Gastrocnemius medialis (tissue), 4 donors: Measurements from ENCODE around the gene FNIP2. TPM values are rescaled to one million over a fixed set of nuclear protein-coding genes. Genes with fewer than 3 reads are reported as not detected.

Experiments
- ATAC-seq, 2 donors: fragments of 150-250 bp; one replicate each; pipeline ENCODE4 v1.9.1; 2016
- DNase-seq, 2 donors: peaks; one replicate each; pipeline ENCODE4 v3.0.0-alpha.2; 2019
- H3K27ac ChIP-seq, 4 donors: fragments of 200-600 bp; sonication (generic); 1 replicate in 1 of 4; 2 replicates in 3 of 4; pipeline ENCODE4 v1.5.1; 2016 to 2018; ENCODE audit warnings: mild to moderate bottlenecking in 2 of 4, moderate library complexity in 1 of 4
- H3K27me3 ChIP-seq, 3 donors: fragments of 200-600 bp; sonication (generic) in 2 of 3; 1 replicate in 1 of 3; 2 replicates in 2 of 3; pipeline versions ENCODE4 v1.5.1 to v1.6.0; 2016 to 2019; ENCODE audit warnings: mild to moderate bottlenecking in 1 of 3, moderate library complexity in 1 of 3
- H3K36me3 ChIP-seq, 2 donors: fragments of 200-600 bp; sonication (generic) in 1 of 2; one replicate each; pipeline ENCODE4 v1.5.1; 2017 to 2018
- H3K4me1 ChIP-seq, 2 donors: fragments of 200-600 bp; sonication (generic) in 1 of 2; one replicate each; pipeline ENCODE4 v1.5.1; 2016 to 2017; ENCODE audit warnings: mild to moderate bottlenecking in 2 of 2
- H3K4me3 ChIP-seq, 4 donors: fragments of 200-600 bp; sonication (generic) in 3 of 4; 1 replicate in 1 of 4; 2 replicates in 3 of 4; pipeline ENCODE4 v1.5.1; 2016 to 2019; ENCODE audit warnings: mild to moderate bottlenecking in 2 of 4
- H3K9me3 ChIP-seq, 3 donors: fragments of 200-600 bp; sonication (generic) in 2 of 3; 1 replicate in 1 of 3; 2 replicates in 2 of 3; pipeline ENCODE4 v1.5.1; 2016 to 2019
- CTCF ChIP-seq, 5 experiments: fragments of 450-650 bp in 3 of 5; fragments of 200-600 bp in 2 of 5; sonication (generic) in 2 of 5; IDR thresholded peaks in 4 of 5; conservative IDR thresholded peaks in 1 of 5; 1 replicate in 4 of 5; 2 replicates in 1 of 5; pipeline ENCODE4 v1.5.1; 2016 to 2019; ENCODE audit warnings: antibody characterized with exemption in 5 of 5, mild to moderate bottlenecking in 3 of 5, moderate library complexity in 3 of 5
- POLR2A ChIP-seq, 2 donors: fragments of 450-650 bp; IDR thresholded peaks; one replicate each; pipeline ENCODE4 v1.6.1; 2017; ENCODE audit warnings: antibody characterized with exemption in 2 of 2, mild to moderate bottlenecking in 2 of 2, moderate library complexity in 2 of 2
- in situ Hi-C, 4 donors: fragments of 200-750 bp; cut with MboI; loops; one replicate each; pipeline versions ENCODE4 v1.15.0 to v1.8.0; 2017; ENCODE audit warnings: low sequenced_read_pairs in 4 of 4
- intact Hi-C: fragments of 100-400 bp; cut with DNase I; formaldehyde crosslinking; loops from one replicate; pipeline ENCODE4 v1.15.1; 2023; ENCODE audit warnings: low total_unique reads
- total RNA-seq, 4 donors: library from RNA; depleted of rRNA; stranded (reverse); fragments of >200 nt; gene quantifications; one replicate each; pipeline versions ENCODE4 v1.1.0 to v1.2.3, GENCODE V29; 2016

FNIP2 gene
- total RNA-seq, 4 donors from 2014 or later = 9.9 to 32.8 (median 22.2) TPM

- Histone ChIP-seq H3K4me1 (no peaks in the 10 kb centered on the region), H3K27ac (no peak overlapping the region), H3K36me3 (peaks cover 0 to 30% of the 10 kb centered on the region in 2 donors), H3K27me3 (no peaks in the 10 kb centered on the region), H3K9me3 (no peaks in the 10 kb centered on the region), H3K4me3 (no peak overlapping the region)
- ATAC-seq (no peak), DNase-seq (no peak)
- TF ChIP-seq CTCF (IDR thresholded peaks at IDR 0.05 in 4 of 5, conservative IDR thresholded peaks at IDR 0.05 in 1 of 5) (no peak), POLR2A (IDR thresholded peaks at IDR 0.05) (no peak)
- intact Hi-C loops (no loop called here), in situ Hi-C loops (no loop called here)
These were observed 115.5 kb downstream of the FNIP2 start for GRCh38 chr4:158884280-158884679.

DNA sequence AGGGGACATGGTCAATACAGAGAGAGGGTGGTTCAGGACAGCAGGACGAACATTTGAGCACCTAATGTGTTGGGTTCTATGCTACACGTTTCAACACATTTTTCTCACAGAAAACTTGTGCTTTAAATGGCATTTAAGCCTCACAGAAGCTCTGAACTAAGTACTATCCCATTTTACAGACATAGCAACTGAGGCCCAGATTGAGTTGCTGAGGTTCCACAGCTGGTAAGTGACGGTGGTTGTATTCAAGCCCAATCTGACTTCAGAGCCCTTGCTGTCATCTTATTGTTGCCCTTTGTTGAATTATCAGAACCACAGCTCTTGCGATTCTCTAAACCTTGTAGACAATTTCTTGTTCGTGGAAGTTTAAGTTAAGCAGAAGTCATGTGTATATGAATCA, 116.7 kb downstream of the FNIP2 start:
- Histone ChIP-seq H3K27me3 (no peaks in the 10 kb centered on the region), H3K4me3 (no peak overlapping the region), H3K4me1 (peaks cover 0 to 3% of the 10 kb centered on the region in 2 donors), H3K9me3 (no peaks in the 10 kb centered on the region), H3K36me3 (peaks cover 0 to 33% of the 10 kb centered on the region in 2 donors), H3K27ac (no peak overlapping the region)
- in situ Hi-C loops = no loop called here
- intact Hi-C loops = no loop called here
- no peak for ATAC-seq
- no peak for TF ChIP-seq CTCF (IDR thresholded peaks at IDR 0.05 in 4 of 5, conservative IDR thresholded peaks at IDR 0.05 in 1 of 5)
- TF ChIP-seq POLR2A (IDR thresholded peaks at IDR 0.05) = no peak
- no peak for DNase-seq

DNA sequence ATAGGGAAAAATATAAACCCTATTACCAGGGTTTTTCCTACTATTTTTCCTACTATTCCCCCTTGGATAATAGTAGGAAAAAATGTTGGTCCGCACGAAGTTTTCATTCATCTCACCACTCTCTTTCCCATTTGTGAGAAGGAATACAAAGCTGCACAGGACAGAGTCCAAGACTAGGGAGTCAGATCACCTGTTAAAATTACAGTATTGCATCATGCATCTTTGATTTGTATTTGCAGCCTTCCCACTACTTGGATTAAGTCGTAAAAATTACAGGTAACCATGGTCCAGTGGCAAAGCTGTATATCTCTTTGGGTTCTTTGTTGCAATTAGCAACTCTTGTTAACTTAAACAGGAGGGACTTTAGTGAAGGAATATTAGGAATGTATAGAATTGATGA, 121.5 kb downstream of the FNIP2 start:
- H3K4me1 ChIP-seq = peaks cover 2 to 3% of the 10 kb centered on the region in 2 donors
- H3K27ac ChIP-seq = no peak overlapping the region
- no peak overlapping the region for H3K4me3 ChIP-seq
- H3K36me3 ChIP-seq = peaks cover 0 to 54% of the 10 kb centered on the region in 2 donors
- in situ Hi-C loops (no loop called here), intact Hi-C loops (no loop called here)
- no peak for DNase-seq
- no peak for ATAC-seq
- TF ChIP-seq POLR2A (IDR thresholded peaks at IDR 0.05) = no peak
- TF ChIP-seq CTCF (IDR thresholded peaks at IDR 0.05 in 4 of 5, conservative IDR thresholded peaks at IDR 0.05 in 1 of 5) = no peak
- no peaks in the 10 kb centered on the region for H3K27me3 ChIP-seq
- H3K9me3 ChIP-seq = no peaks in the 10 kb centered on the region

DNA sequence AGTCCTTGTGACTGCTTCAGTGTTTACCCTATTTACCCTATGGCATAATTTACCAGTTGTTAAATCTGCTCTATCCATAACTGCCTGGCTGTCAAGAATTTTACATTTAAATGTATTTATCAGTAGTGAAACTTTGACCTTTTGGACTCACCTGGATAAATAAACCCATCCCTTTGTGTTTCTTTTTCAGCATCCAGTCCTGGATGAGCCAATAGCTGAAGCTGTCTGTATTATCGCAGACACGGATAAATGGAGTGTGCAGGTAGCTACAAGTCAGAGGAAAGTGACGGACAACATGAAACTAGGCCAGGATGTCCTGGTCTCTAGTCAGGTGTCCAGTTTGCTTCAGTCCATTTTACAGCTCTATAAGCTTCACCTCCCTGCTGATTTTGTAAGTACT, 122.4 kb downstream of the FNIP2 start:
- DNase-seq (no peak), ATAC-seq (no peak)
- in situ Hi-C loops (no loop called here), intact Hi-C loops (no loop called here)
- peaks cover 0 to 58% of the 10 kb centered on the region in 2 donors for H3K36me3 ChIP-seq
- TF ChIP-seq POLR2A (IDR thresholded peaks at IDR 0.05) = no peak
- no peak for TF ChIP-seq CTCF (IDR thresholded peaks at IDR 0.05 in 4 of 5, conservative IDR thresholded peaks at IDR 0.05 in 1 of 5)
- H3K9me3 ChIP-seq = no peaks in the 10 kb centered on the region
- H3K4me1 ChIP-seq = peaks cover 9 to 12% of the 10 kb centered on the region in 2 donors
- no peak overlapping the region for H3K4me3 ChIP-seq
- H3K27ac ChIP-seq = no peak overlapping the region
- no peaks in the 10 kb centered on the region for H3K27me3 ChIP-seq

GRCh38 chr4:158894826-158895225, 126.0 kb downstream of the FNIP2 start:
- intact Hi-C loops (loop anchor here (2.0 kb wide), 1 partner anchor 280 kb away; no protein-coding TSS in a partner anchor), in situ Hi-C loops (no loop called here)
- Histone ChIP-seq H3K36me3 (peaks cover 0 to 56% of the 10 kb centered on the region in 2 donors), H3K9me3 (no peaks in the 10 kb centered on the region), H3K4me3 (no peak overlapping the region), H3K4me1 (peaks cover 9 to 14% of the 10 kb centered on the region in 2 donors), H3K27me3 (no peaks in the 10 kb centered on the region), H3K27ac (no peak overlapping the region)
- no peak for DNase-seq
- no peak for ATAC-seq
- TF ChIP-seq POLR2A (IDR thresholded peaks at IDR 0.05) (no peak), CTCF (IDR thresholded peaks at IDR 0.05 in 4 of 5, conservative IDR thresholded peaks at IDR 0.05 in 1 of 5) (no peak)
